HepG2 (cell line): ENCODE measurements around the gene PHAX.

Source experiments
- CTCF ChIP-seq: sonication (generic); formaldehyde crosslinking; IDR thresholded peaks from 2 replicates; pipeline ENCODE4 v1.5.0; 2020; ENCODE audit warnings: mild to moderate bottlenecking, missing genetic modification reagents, moderate library complexity
- ESRRA ChIP-seq: sonication (generic); formaldehyde crosslinking; IDR thresholded peaks from 2 replicates; pipeline ENCODE4 v1.5.1; 2020; ENCODE audit warnings: mild to moderate bottlenecking, low read depth, missing genetic modification reagents
- FOXJ3 ChIP-seq: sonication (generic); formaldehyde crosslinking; IDR thresholded peaks from 2 replicates; pipeline ENCODE4 v1.4.0; 2020; ENCODE audit warnings: missing genetic modification reagents, mild to moderate bottlenecking, borderline replicate concordance
- FOXM1 ChIP-seq: sonication (generic); formaldehyde crosslinking; IDR thresholded peaks from 2 replicates; pipeline ENCODE4 v1.5.0; 2020; ENCODE audit warnings: missing genetic modification reagents
- GATAD2A ChIP-seq: IDR thresholded peaks from 2 replicates; pipeline ENCODE4 v1.6.1; 2016
- HCFC1 ChIP-seq: fragments of 150-350 bp; IDR thresholded peaks from 2 replicates; pipeline ENCODE4 v1.6.1; 2014; ENCODE audit warnings: low read depth, low read length
- KDM5A ChIP-seq: fragments of 200-600 bp; sonication (generic); IDR thresholded peaks from 2 replicates; pipeline ENCODE4 v1.7.0; 2018; ENCODE audit warnings: antibody characterized with exemption, mild to moderate bottlenecking, low read length, borderline replicate concordance
- SUZ12 ChIP-seq: fragments of 150-350 bp; IDR thresholded peaks from 2 replicates; pipeline ENCODE4 v1.6.1; 2014; ENCODE audit warnings: low read depth, low read length
- ZFP41 ChIP-seq: sonication (generic); formaldehyde crosslinking; IDR thresholded peaks from 2 replicates; pipeline ENCODE4 v1.4.0; 2020; ENCODE audit warnings: mild to moderate bottlenecking, missing genetic modification reagents, borderline replicate concordance
- TF ChIP-seq, protein P1 (sequence below): sonication (generic); formaldehyde crosslinking; IDR thresholded peaks from 2 replicates; pipeline ENCODE4 v1.4.0; 2020; ENCODE audit warnings: low read depth, mild to moderate bottlenecking, missing genetic modification reagents

GRCh38 chr5:126628102-126628501 lies 27.4 kb downstream of the PHAX start:
- TF ChIP-seq GATAD2A (CRISPR knock-in tag) (no peak), FOXJ3 (CRISPR knock-in tag) (no peak), KDM5A (no peak), CTCF (no peak), SUZ12 (no peak), FOXM1 (CRISPR knock-in tag) (no peak), ESRRA (CRISPR knock-in tag) (no peak), ZFP41 (no peak), HCFC1 (no peak)
- TF ChIP-seq, protein P1, sequence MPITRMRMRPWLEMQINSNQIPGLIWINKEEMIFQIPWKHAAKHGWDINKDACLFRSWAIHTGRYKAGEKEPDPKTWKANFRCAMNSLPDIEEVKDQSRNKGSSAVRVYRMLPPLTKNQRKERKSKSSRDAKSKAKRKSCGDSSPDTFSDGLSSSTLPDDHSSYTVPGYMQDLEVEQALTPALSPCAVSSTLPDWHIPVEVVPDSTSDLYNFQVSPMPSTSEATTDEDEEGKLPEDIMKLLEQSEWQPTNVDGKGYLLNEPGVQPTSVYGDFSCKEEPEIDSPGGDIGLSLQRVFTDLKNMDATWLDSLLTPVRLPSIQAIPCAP (CRISPR knock-in tag), result no peak
